T-helper 2 cell (primary cell): ENCODE results near the gene BCAS3.

Experiments used
- DNase-seq, 5 experiments: peaks; one replicate each; pipeline versions ENCODE4 v3.0.0 to v3.0.0-alpha.2; 2012 to 2022

BCAS3 gene

DNA sequence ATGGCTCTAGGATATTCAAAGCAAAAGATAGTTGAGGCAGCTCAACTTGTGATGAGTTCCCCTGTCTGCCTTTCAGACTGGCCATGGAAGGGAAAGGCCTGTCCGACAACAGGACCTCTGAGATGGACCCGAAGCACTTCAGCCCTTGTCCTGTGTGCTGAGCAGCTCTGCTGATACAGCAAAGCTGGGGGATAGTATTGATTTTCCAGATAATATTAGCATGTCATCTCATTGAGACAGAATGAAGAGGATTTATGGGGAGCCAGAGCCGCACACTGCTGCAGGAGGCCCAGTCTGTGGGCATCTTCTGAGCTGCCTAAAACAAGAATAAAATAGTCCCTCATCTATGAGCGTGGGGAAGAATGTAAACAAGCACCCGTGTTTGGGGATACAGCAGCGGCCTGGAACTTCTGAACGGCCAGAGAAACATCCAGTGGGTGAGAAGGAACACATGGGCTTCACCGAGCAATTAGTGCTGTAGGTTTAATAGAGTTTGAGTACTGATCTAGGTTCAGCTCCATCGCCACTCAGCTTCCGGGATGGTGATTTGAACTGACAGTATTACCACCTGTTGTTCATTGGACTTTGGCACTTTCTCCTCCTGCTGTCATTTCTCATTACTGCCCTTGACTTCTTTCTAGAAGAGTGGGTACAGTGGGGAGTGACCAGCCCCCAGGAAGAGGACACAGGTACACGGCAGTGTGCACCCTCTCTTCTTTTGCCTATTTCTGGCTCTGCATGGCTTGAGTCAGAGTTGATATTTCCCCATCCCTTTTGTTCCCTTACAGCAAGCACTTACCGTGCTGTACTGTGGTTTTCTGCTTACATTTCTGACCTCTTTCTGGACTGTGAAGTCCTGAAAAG lies 625.5 kb downstream of the BCAS3 start:
- DNase-seq, result no peak

GRCh38 chr17:61303817-61304096 lies 626.1 kb downstream of the BCAS3 start:
- DNase-seq, result no peak

DNA sequence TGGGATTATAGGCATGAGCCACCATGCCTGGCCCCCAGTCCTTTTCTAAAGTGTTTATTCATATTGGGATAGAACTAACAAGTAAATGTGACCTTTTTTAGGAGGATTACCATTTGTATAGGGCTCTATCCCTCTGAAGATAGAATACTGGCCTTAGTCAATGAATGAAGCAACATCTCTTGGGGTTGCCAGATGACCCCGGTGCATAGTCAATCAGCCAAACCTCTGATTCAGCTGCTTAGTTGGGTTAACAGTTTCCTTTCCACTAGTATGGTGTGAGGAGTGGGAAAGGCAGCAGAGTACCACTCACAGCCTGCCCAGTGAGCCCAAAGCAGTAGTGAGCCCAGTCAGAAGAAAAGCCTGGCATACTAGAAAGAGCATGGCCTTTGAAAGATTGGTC lies 627.4 kb downstream of the BCAS3 start:
- no peak for DNase-seq

DNA sequence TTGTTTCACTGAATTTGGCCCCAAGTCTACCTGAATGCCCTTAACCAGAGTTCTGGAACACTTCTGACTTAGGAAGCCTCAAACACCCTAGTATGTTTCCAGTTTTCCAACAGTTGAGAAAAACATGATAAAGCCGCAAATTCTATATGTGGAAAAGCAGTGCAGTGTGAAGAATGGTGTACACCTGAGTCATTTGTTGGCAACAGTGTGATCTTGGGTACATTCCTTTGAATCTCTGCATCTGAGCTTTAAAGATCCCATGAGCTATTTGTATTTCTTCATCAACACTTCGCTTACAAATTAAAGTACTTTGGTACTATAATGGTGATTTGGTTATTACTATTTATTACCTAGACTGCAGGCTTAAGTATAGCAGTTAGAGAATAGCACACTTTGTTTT lies 628.4 kb downstream of the BCAS3 start:
- DNase-seq, result no peak

DNA sequence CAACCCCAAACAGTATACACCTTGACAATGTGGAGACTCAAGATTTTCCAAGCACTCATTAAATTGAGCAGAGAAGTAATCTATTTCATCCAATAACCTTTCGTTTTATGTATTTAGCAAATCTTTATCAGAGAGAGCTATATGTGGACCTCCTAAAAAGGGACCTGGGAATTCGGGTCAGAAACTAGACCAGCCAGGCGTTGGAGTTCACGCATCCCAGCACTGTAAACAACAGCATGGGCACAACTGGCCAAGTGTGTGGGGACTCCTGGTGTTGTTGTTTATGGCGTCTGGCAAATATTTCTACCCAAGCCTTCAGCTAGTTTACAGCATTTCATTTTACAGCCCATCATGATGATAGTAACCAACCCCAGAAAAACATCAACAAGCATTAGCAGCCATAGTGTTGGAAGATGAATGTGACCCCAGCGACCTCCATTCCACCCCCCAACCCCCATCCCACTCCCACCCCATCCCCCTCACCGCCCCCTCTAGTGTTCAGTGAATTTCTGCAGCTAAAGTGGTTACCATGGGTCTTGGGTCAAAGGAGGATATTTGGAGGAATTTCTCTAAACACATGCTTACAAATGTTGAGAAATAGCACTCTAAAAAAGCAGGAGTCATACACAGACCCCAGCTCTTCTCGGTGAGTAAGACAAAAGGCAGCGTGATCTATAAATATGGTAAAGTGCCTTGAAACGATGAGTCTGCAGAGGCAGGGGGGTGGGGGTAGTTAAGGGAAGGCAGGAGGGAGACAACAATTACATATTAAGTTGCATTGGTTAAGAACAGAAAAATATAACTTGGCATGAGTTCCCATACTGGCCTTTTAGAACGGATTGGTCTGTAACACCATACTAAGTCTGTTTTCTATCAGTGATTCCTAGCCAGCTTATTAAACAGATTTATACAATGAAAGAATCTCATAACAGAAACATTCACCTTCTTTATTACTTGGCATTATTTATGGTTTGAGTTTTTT lies 630.5 kb downstream of the BCAS3 start:
- no peak for DNase-seq

- no peak for DNase-seq
Measured at GRCh38 chr17:61309362-61310256, 632.0 kb downstream of the BCAS3 start.

- no peak for DNase-seq
Measured at GRCh38 chr17:61310590-61310989, 632.9 kb downstream of the BCAS3 start.

DNA sequence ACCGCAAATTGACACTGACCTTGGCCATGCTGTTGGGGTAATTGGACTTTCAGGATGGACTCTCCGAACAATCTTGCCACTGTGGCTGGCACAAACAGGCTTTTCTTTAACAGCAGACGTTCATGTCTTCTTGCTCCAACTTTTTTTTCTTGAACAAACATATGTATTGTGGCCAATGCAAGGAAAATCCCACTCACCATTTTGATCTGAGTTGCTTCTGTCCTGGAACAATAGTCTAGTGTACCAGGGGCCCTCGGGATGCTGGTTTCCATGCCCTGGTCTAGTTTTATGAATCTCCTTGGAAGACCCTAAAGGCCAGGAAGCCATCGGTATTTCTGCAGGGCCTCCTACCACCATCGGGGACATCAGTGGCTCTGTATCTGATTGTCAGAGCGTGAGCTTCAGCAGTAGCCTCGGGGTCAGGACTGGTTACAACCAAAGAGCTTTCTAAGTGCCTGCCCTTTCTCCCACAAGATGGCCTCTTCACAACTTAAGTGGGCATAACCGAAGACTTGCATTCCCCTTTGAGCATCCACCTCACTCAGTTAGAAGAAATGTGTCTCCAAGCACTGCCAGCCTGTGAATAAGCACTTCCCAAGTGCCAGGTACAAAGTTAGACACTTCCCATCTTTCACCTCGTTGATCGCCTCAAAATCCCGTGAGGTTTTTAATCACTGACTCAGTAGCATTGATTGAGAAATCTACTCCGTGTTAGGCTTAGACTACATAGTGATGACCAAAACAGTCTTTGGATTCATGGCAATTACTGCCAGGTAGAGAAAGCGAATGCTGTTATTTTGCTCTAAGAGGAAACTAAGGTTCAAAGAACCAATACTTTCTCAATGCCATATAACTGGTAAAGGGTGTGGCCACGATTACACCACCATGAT lies 635.0 kb downstream of the BCAS3 start:
- no peak for DNase-seq

GRCh38 chr17:61313461-61314326 lies 636.0 kb downstream of the BCAS3 start:
- no peak for DNase-seq

DNA sequence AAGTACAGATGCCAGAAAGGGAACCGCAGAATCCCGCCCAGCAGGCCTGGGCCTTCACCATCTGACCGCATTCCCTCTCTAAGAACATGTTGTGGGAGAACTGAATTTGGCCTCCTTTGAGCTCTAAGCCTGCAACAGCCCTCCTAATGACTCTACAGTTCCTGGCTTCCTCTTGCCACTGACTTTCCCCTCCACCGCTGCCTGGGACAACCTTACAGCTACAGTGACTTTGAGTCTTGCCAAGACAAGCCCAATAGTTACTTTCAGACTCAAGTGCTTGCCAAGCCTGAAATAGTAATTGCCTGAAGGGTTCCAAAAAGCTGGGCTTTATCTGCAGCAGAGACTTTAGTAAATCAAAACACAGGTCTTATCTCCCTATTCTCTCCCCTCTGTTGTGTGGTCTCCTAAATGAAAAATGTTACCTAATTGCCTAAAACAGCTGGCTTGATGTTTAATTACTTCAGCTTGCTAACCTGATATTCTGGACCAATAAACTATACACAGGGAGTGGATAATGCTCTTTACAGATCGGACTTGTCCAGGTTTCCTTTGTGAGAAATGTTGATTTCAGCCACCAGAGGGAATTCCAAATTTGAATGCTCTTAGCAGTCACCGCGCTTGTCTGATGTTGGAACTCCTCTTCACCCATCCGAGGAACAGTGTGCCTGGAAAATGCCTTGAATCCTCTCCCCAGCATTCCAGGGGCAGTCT lies 636.9 kb downstream of the BCAS3 start:
- DNase-seq, result no peak

- no peak for DNase-seq
Measured at GRCh38 chr17:61316633-61317032, 639.0 kb downstream of the BCAS3 start.

DNA sequence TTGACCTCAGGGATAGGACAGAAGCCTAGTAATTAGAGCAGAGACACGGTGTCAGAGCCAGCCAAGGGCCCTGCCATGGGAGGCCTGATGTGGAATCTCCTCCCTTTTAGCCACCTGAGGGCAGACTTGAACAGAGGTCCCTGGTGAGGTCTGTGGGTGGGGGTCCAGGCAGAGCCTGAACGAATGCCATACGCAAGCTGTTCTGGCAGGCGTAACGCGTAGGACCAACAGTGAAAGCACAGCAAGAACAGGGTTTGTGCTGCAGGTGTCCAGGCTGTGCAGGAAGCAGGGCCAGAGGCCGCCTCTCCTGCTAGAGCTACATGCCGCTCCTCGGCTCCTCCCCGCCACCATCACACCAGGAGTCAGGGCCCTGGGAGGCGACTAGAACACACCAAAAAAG lies 640.1 kb downstream of the BCAS3 start:
- no peak for DNase-seq

GRCh38 chr17:61318684-61319098 lies 641.0 kb downstream of the BCAS3 start:
- DNase-seq, result no peak

GRCh38 chr17:61321344-61321743 lies 643.7 kb downstream of the BCAS3 start:
- DNase-seq, result no peak

- DNase-seq, result no peak
Measured at GRCh38 chr17:61322325-61323002, 644.8 kb downstream of the BCAS3 start.

- DNase-seq, result no peak
Measured at GRCh38 chr17:61323003-61323908, 645.6 kb downstream of the BCAS3 start.

- no peak for DNase-seq
Measured at GRCh38 chr17:61323909-61324868, 646.5 kb downstream of the BCAS3 start.
